ENCODE data around the gene GPS1. TPM values are rescaled to one million over a fixed set of nuclear protein-coding genes. Genes with fewer than 3 reads are reported as not detected.

The GPS1 gene
- total RNA-seq, 1 donor, result 85.5 TPM

- TF ChIP-seq, protein P1, sequence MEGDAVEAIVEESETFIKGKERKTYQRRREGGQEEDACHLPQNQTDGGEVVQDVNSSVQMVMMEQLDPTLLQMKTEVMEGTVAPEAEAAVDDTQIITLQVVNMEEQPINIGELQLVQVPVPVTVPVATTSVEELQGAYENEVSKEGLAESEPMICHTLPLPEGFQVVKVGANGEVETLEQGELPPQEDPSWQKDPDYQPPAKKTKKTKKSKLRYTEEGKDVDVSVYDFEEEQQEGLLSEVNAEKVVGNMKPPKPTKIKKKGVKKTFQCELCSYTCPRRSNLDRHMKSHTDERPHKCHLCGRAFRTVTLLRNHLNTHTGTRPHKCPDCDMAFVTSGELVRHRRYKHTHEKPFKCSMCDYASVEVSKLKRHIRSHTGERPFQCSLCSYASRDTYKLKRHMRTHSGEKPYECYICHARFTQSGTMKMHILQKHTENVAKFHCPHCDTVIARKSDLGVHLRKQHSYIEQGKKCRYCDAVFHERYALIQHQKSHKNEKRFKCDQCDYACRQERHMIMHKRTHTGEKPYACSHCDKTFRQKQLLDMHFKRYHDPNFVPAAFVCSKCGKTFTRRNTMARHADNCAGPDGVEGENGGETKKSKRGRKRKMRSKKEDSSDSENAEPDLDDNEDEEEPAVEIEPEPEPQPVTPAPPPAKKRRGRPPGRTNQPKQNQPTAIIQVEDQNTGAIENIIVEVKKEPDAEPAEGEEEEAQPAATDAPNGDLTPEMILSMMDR (IDR thresholded peaks at IDR 0.05; ENCODE audit: insufficient read depth, low read length), result no peak
- DNase-seq (ENCODE audit: low read depth), result no peak
- no peak overlapping the region for H3K4me3 ChIP-seq (ENCODE audit: low read depth, low read length)
Measured at GRCh38 chr17:82076018-82076784, 24.5 kb downstream of the GPS1 start.

GRCh38 chr17:82076785-82077591, 25.3 kb downstream of the GPS1 start:
- no peak for DNase-seq (ENCODE audit: low read depth)
- H3K4me3 ChIP-seq (ENCODE audit: low read depth, low read length), result no peak overlapping the region
- TF ChIP-seq, protein P1 (IDR thresholded peaks at IDR 0.05; ENCODE audit: insufficient read depth, low read length), result no peak

GRCh38 chr17:82077617-82078358, 26.1 kb downstream of the GPS1 start:
- H3K4me3 ChIP-seq (ENCODE audit: low read depth, low read length), result no peak overlapping the region
- no peak for DNase-seq (ENCODE audit: low read depth)
- TF ChIP-seq, protein P1 (IDR thresholded peaks at IDR 0.05; ENCODE audit: insufficient read depth, low read length), result no peak

DNA sequence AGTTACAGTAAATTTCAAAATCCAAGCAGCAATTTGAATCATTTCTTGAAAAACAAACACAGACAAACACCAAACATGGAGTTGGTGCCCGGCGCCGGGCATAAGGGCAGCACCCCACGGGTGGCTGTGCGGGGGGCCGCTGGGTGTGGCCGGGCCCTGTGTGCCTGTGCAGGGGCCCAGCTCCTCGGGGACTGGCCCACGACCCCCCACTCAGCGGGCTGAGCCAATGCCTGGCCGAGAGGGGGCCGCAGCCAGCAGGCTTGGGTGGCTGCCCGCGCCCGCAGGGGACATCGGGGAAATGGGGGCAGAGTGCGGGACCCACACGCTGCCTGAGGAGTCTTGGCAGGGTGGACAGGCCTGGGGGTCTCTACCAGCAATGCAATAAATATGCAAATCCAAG, 26.7 kb downstream of the GPS1 start:
- no peak for DNase-seq (ENCODE audit: low read depth)
- TF ChIP-seq, protein P1 (IDR thresholded peaks at IDR 0.05; ENCODE audit: insufficient read depth, low read length), result no peak
- H3K4me3 ChIP-seq (ENCODE audit: low read depth, low read length), result no peak overlapping the region

DNA sequence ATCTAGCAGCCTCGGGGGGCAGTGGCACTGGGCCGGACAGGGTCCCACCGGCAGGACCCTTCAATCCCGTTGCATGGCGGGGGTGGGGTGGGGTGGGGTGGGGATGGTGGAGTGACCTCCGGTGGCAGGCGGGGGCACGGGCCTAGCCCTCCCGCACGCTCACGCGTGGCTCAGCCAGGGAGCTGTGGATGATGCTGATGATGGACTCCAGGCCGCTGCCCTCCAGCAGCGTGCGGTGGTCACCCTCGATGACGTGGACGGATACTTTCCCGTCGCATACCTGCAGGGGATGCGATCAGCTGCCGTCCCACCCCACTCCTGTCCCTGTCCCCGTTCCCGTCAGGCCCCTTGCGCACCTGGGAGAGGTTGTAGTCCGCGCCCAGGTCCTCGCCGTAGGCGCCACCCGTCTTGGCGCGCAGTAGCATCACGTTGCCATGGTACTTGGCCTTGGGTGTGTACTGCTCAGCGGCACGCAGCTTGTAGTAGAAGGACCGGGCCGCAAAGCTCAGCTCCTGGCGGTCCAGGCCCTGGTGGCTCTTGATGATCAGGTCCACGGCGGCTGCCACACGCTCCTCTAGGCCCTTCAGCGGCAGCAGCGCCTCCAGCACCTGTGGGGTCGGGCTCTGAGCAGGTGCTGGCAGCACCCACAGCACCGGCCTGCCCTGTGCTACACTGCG, 27.4 kb downstream of the GPS1 start:
- DNase-seq (ENCODE audit: low read depth), result no peak
- H3K4me3 ChIP-seq (ENCODE audit: low read depth, low read length), result no peak overlapping the region
- TF ChIP-seq, protein P1 (IDR thresholded peaks at IDR 0.05; ENCODE audit: insufficient read depth, low read length), result no peak
